Esophagus muscularis mucosa (tissue), 3 donors: ENCODE data around the gene NANS.

ENCODE experiments used
- POLR2A ChIP-seq: fragments of 450-650 bp; IDR thresholded peaks from one replicate; pipeline ENCODE4 v1.6.1; 2017; ENCODE audit warnings: antibody characterized with exemption, moderate library complexity, mild to moderate bottlenecking, low read depth
- TF ChIP-seq, protein P1 (sequence below), 3 experiments: fragments of 200-600 bp in 2 of 3; fragments of 450-650 bp in 1 of 3; sonication (generic) in 2 of 3; IDR thresholded peaks; one replicate each; pipeline ENCODE4 v1.5.1; 2017 to 2019; ENCODE audit warnings: antibody characterized with exemption in 3 of 3, mild to moderate bottlenecking in 2 of 3, moderate library complexity in 1 of 3

- TF ChIP-seq POLR2A, result no peak
- TF ChIP-seq, protein P1, sequence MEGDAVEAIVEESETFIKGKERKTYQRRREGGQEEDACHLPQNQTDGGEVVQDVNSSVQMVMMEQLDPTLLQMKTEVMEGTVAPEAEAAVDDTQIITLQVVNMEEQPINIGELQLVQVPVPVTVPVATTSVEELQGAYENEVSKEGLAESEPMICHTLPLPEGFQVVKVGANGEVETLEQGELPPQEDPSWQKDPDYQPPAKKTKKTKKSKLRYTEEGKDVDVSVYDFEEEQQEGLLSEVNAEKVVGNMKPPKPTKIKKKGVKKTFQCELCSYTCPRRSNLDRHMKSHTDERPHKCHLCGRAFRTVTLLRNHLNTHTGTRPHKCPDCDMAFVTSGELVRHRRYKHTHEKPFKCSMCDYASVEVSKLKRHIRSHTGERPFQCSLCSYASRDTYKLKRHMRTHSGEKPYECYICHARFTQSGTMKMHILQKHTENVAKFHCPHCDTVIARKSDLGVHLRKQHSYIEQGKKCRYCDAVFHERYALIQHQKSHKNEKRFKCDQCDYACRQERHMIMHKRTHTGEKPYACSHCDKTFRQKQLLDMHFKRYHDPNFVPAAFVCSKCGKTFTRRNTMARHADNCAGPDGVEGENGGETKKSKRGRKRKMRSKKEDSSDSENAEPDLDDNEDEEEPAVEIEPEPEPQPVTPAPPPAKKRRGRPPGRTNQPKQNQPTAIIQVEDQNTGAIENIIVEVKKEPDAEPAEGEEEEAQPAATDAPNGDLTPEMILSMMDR (IDR thresholded peaks at IDR 0.05), result no peak
Observed at GRCh38 chr9:98062161-98062560, 5.6 kb downstream of the NANS start.
